HepG2 (cell line): Measurements from ENCODE around the gene LTB4R. TPM values are rescaled to one million over a fixed set of nuclear protein-coding genes. Genes with fewer than 3 reads are reported as not detected.
A peak's percentile ranks its signal among the peaks of the same experiment; 100 is the strongest.

ENCODE experiments used
- AHR ChIP-seq: IDR thresholded peaks from 2 replicates; pipeline ENCODE4 v1.6.1; 2018; ENCODE audit warnings: missing genetic modification reagents, missing compliant biosample characterization
- ATF1 ChIP-seq: IDR thresholded peaks from 2 replicates; pipeline ENCODE4 v1.6.1; 2016; ENCODE audit warnings: mild to moderate bottlenecking, control low read depth
- ATF7 ChIP-seq, 2 experiments: fragments of 450-650 bp in 1 of 2; sonication (generic) in 1 of 2; formaldehyde crosslinking in 1 of 2; IDR thresholded peaks; 2 replicates each; pipeline versions ENCODE4 v1.4.0 to v1.6.1; 2016 to 2020; ENCODE audit warnings: antibody characterized with exemption in 1 of 2, mild to moderate bottlenecking in 1 of 2, missing genetic modification reagents in 1 of 2
- BCL3 ChIP-seq: sonication (generic); formaldehyde crosslinking; IDR thresholded peaks from 2 replicates; pipeline ENCODE4 v1.5.1; 2020; ENCODE audit warnings: mild to moderate bottlenecking, missing genetic modification reagents, moderate library complexity
- CTCF ChIP-seq: sonication (generic); formaldehyde crosslinking; IDR thresholded peaks from 2 replicates; pipeline ENCODE4 v1.5.0; 2020; ENCODE audit warnings: mild to moderate bottlenecking, missing genetic modification reagents, moderate library complexity
- KDM6A ChIP-seq: IDR thresholded peaks from 2 replicates; pipeline ENCODE4 v1.6.1; 2016; ENCODE audit warnings: low read depth
- MBD4 ChIP-seq: IDR thresholded peaks from 2 replicates; pipeline ENCODE4 v1.6.1; 2012; ENCODE audit warnings: low read length, inconsistent platforms, borderline replicate concordance
- NKX3-1 ChIP-seq: sonication (generic); formaldehyde crosslinking; IDR thresholded peaks from 2 replicates; pipeline ENCODE4 v1.5.0; 2020; ENCODE audit warnings: missing genetic modification reagents
- PHF21A ChIP-seq: sonication (generic); formaldehyde crosslinking; IDR thresholded peaks from 2 replicates; pipeline ENCODE4 v1.5.0; 2020; ENCODE audit warnings: mild to moderate bottlenecking, missing genetic modification reagents
- PRDM10 ChIP-seq: sonication (generic); formaldehyde crosslinking; IDR thresholded peaks from 2 replicates; pipeline ENCODE4 v1.4.0; 2020; ENCODE audit warnings: low read depth, missing genetic modification reagents
- RELA ChIP-seq: sonication (generic); formaldehyde crosslinking; IDR thresholded peaks from 2 replicates; pipeline ENCODE4 v1.4.0; 2020; ENCODE audit warnings: missing genetic modification reagents
- RFX3 ChIP-seq: IDR thresholded peaks from 2 replicates; pipeline ENCODE4 v1.6.1; 2016; ENCODE audit warnings: missing biosample characterization, missing genetic modification reagents
- ZBTB39 ChIP-seq: sonication (generic); formaldehyde crosslinking; IDR thresholded peaks from 2 replicates; pipeline ENCODE4 v1.5.0; 2020; ENCODE audit warnings: missing genetic modification reagents
- ZBTB44 ChIP-seq: sonication (generic); formaldehyde crosslinking; IDR thresholded peaks from 2 replicates; pipeline ENCODE4 v1.4.0; 2020; ENCODE audit warnings: missing genetic modification reagents
- ZKSCAN5 ChIP-seq: sonication (generic); formaldehyde crosslinking; IDR thresholded peaks from 2 replicates; pipeline ENCODE4 v1.5.1; 2020; ENCODE audit warnings: mild to moderate bottlenecking, missing genetic modification reagents
- ZMAT3 ChIP-seq: sonication (generic); formaldehyde crosslinking; conservative IDR thresholded peaks from 2 replicates; pipeline ENCODE4 v1.7.0; 2021; ENCODE audit warnings: missing genetic modification reagents
- ZNF263 ChIP-seq: sonication (generic); formaldehyde crosslinking; IDR thresholded peaks from 2 replicates; pipeline ENCODE4 v1.4.0; 2020; ENCODE audit warnings: missing genetic modification reagents
- ZNF30 ChIP-seq: sonication (generic); formaldehyde crosslinking; IDR thresholded peaks from 2 replicates; pipeline ENCODE4 v1.5.0; 2020; ENCODE audit warnings: mild to moderate bottlenecking, missing genetic modification reagents
- ZNF780A ChIP-seq: sonication (generic); formaldehyde crosslinking; IDR thresholded peaks from 2 replicates; pipeline ENCODE4 v1.8.0; 2022; ENCODE audit warnings: mild to moderate bottlenecking, missing genetic modification reagents, moderate library complexity
- polyA plus RNA-seq, 8 experiments: library from polyadenylated mRNA; depleted of rRNA in 3 of 8; stranded (reverse) in 7 of 8; unstranded in 1 of 8; fragments of >200 nt; fragmentation: Illumina TruSeq in 4 of 8; extraction: Trizol in 4 of 8; gene quantifications; 2 replicates each; pipeline versions ENCODE4 v1.2.1 to v1.2.3, GENCODE V29; 2011 to 2016; ENCODE audit warnings: low read depth in 4 of 8, missing spikeins in 1 of 8, mixed read lengths in 1 of 8; ENCODE audit not compliant: insufficient read depth in 1 of 8
- total RNA-seq, 5 experiments: library from RNA; depleted of rRNA; stranded (reverse); fragments of >200 nt; fragmentation: Illumina TruSeq; extraction: Trizol; gene quantifications; 2 replicates each; pipeline ENCODE4 v1.2.3, GENCODE V29; 2016; ENCODE audit warnings: low read depth in 1 of 5

LTB4R gene
- total and polyA plus RNA-seq, 2 of the 13 experiments (the other 11 are each of a cell fraction or from before 2014, with no cell fraction given), result 3.2 to 8.2 TPM

- TF ChIP-seq ATF7 (IDR thresholded peaks at IDR 0.05) (no peak), ATF7 (CRISPR knock-in tag; IDR thresholded peaks at IDR 0.05) (peak; percentile 90), BCL3 (CRISPR knock-in tag) (peak; percentile 100), ATF1 (CRISPR knock-in tag) (no peak), PHF21A (peak; percentile 100), CTCF (CRISPR knock-in tag) (peak; percentile 99), RFX3 (CRISPR knock-in tag) (no peak; the same call in 1 of the 2 replicates), ZBTB44 (CRISPR knock-in tag) (peak; percentile 87), ZNF263 (peak; percentile 91), PRDM10 (CRISPR knock-in tag) (peak; percentile 93), MBD4 (no peak), ZMAT3 (CRISPR knock-in tag) (peak; percentile 100), AHR (CRISPR knock-in tag) (peak; percentile 99), ZKSCAN5 (peak; percentile 71), RELA (CRISPR knock-in tag) (peak; percentile 98), ZNF30 (CRISPR knock-in tag) (peak; percentile 75; the same call in 1 of the 2 replicates), ZNF780A (CRISPR knock-in tag) (peak; percentile 95; the same call in 1 of the 2 replicates), NKX3-1 (CRISPR knock-in tag) (peak; percentile 99), KDM6A (peak; percentile 53; the same call in 1 of the 2 replicates), ZBTB39 (peak; percentile 89; the same call in 1 of the 2 replicates)
Measured at GRCh38 chr14:24271134-24271833, 40.0 kb upstream of the LTB4R start, which contains the start of gene RABGGTA (continued).
